ENCODE results near the gene GPRC5C.

GRCh38 chr17:74471341-74471740 is 39.5 kb downstream of the GPRC5C start:
- no peak for TF ChIP-seq NFE2 (CRISPR knock-in tag; IDR thresholded peaks at IDR 0.05)
- no peak for TF ChIP-seq ZNF747 (CRISPR knock-in tag; IDR thresholded peaks at IDR 0.05; ENCODE audit: borderline replicate concordance)
- no peak for TF ChIP-seq POLR2A (IDR thresholded peaks at IDR 0.05; ENCODE audit: insufficient read depth in 1 of 2, low read depth in 2 of 2, low read length in 2 of 2)
- TF ChIP-seq CTCF (CRISPR knock-in tag; IDR thresholded peaks at IDR 0.05): no peak

All from HepG2 (cell line).